DMS 273 treated with DMSO at 0.1 percent for 48 hours (cell line): ENCODE measurements around the gene SLC6A9.

ENCODE experiments used
- DNase-seq: peaks from one replicate; lab custom pipeline; 2025; lab: John Stamatoyannopoulos, UW

Gene SLC6A9

GRCh38 chr1:43983253-43983899 lies 47.9 kb downstream of the SLC6A9 start:
- DNase-seq: no peak

- no peak for DNase-seq
Observed at GRCh38 chr1:43982808-43983207, 48.5 kb downstream of the SLC6A9 start.

- no peak for DNase-seq
Observed at GRCh38 chr1:43982241-43982640, 49.0 kb downstream of the SLC6A9 start.

GRCh38 chr1:43981636-43982035 lies 49.6 kb downstream of the SLC6A9 start:
- DNase-seq: no peak

DNA sequence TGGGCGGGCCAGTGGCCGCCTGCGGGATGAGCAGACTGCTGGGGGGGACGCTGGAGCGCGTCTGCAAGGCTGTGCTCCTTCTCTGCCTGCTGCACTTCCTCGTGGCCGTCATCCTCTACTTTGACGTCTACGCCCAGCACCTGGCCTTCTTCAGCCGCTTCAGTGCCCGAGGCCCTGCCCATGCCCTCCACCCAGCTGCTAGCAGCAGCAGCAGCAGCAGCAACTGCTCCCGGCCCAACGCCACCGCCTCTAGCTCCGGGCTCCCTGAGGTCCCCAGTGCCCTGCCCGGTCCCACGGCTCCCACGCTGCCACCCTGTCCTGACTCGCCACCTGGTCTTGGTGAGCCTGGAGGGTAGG lies 50.1 kb downstream of the SLC6A9 start:
- DNase-seq: no peak

GRCh38 chr1:43980255-43981134 lies 50.8 kb downstream of the SLC6A9 start:
- no peak for DNase-seq

DNA sequence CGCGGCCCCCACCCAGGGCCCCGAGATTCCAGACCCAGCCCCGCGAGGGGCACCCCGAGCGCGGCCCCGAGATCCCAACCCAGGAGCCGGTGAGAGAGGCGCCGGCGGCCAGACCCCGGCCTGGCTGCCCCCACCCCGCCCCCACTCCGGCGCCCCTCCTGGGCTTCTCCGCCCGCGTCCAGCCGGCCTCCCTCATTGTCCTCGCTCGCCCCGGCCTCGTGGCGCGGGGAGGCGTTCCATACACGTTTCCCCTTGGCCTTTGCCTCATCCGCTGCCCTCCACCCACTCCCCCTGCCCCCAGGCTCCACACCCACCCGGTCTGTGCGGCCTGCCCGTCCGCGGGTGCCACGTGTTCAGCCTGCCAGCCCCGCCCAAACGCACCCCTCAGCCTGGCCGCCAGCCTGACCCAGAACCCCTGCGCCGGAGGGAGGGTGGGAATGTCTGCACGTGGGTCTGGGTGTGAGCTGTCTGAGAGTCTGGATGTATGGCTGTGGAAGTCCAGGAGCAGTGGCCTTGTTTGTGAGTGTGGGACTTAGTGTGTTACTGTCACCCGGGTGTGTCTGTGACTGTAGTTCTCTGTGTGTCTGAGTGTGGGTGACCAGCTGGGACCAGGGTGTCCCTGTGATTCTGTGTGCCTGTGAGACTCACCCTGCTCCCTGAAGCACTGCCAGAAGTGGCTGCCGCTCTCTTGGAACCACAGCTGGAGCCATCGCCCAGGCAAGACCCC lies 51.6 kb downstream of the SLC6A9 start:
- DNase-seq: no peak

GRCh38 chr1:43979261-43979527 lies 52.1 kb downstream of the SLC6A9 start:
- no peak for DNase-seq

GRCh38 chr1:43978551-43979260 lies 52.6 kb downstream of the SLC6A9 start, which contains the start of gene B4GALT2:
B4GALT2 (plus strand) TSS chr1:43979210; CDS start chr1:43981161, 1,951 bp downstream.
- DNase-seq: no peak

GRCh38 chr1:43978264-43978550 lies 53.1 kb downstream of the SLC6A9 start:
- DNase-seq: no peak

DNA sequence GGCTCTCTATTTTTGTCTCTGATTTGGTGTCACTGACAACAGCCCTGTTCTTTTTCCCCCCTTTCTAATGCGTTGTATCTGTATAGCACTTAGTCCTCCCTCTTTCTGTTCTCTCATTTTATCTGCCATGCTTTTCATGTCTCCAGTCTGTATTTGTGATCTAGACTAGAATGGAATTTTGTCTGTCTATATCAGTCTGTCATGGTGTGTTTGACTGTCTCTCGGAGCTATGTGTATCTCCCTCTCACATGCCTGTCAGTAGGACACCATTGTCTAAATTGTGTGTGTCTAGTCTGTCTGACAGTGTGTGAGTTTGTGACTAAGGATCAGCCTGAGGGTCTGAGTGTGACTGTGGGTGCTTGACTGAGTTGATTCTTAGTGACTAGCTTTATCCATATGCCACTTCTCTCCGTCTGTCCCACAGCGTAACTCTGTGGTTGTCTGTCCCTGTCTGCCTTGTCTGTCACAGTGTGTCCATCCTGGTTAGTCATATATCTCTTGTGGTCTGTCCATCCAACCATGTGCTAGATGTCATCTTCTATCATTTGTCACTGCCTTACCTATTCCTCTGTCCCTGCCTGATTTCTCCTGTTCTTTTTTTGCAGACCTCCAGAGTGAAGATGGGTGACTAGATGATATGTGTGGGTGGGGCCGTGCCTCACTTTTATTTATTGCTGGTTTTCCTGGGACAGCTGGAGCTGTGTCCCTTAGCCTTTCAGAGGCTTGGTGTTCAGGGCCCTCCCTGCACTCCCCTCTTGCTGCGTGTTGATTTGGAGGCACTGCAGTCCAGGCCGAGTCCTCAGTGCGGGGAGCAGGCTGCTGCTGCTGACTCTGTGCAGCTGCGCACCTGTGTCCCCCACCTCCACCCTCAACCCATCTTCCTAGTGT lies 53.6 kb downstream of the SLC6A9 start:
- DNase-seq: no peak

- no peak for DNase-seq
Observed at GRCh38 chr1:43976890-43977289, 54.4 kb downstream of the SLC6A9 start.

- DNase-seq: no peak
Observed at GRCh38 chr1:43976045-43976444, 55.2 kb downstream of the SLC6A9 start.

- DNase-seq: no peak
Observed at GRCh38 chr1:43975249-43975961, 55.9 kb downstream of the SLC6A9 start.

DNA sequence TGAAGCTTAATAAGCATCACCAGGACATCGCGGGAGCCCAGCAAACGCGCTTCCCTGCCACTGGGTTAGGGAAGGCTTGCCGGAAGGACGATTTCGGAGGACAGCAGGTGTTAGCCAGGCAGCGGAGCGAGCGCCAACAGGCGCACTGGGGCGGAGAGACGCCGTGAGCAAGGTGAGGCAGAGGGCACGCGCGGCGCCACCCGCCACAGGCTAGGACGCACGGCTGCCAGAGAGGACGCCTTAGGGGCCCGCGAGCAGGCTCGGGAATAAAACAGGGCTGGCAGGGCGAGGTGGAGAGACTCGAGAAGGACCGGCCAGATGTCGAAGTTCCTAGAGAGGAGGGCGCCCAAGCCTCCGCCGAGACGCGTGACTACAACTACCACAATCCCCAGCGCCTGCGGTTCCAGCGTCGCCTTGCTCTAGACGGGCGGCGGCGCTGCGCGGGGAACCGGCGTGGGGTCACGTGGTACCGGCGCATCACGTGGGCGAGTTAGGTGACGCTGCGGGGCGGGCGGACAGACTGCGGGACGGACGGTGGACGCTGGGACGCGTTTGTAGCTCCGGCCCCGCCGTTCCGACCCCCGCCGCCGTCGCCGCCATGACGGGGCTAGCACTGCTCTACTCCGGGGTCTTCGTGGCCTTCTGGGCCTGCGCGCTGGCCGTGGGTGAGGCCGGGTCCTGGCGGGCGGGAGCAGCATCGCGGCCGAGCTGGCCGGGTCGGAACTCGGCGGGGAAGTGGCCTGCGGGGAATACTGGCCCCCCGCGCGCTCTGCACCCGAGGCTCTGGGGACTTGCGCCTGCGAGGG lies 56.6 kb downstream of the SLC6A9 start, which contains the start of gene ATP6V0B:
Gene ATP6V0B, plus strand, starts transcription at position 518 of the 806 bp plus-strand sequence. Its CDS starts 81 bp downstream, at position 599.
- DNase-seq: peak; percentile 88

- no peak for DNase-seq
Observed at GRCh38 chr1:43973981-43974442, 57.2 kb downstream of the SLC6A9 start.

- DNase-seq: no peak
Observed at GRCh38 chr1:43971336-43971980, 59.8 kb downstream of the SLC6A9 start.

- no peak for DNase-seq
Observed at GRCh38 chr1:43970911-43971310, 60.4 kb downstream of the SLC6A9 start.

GRCh38 chr1:43970502-43970901 lies 60.8 kb downstream of the SLC6A9 start:
- no peak for DNase-seq
